ENCODE results near the gene CLSTN2.

The CLSTN2 gene

DNA sequence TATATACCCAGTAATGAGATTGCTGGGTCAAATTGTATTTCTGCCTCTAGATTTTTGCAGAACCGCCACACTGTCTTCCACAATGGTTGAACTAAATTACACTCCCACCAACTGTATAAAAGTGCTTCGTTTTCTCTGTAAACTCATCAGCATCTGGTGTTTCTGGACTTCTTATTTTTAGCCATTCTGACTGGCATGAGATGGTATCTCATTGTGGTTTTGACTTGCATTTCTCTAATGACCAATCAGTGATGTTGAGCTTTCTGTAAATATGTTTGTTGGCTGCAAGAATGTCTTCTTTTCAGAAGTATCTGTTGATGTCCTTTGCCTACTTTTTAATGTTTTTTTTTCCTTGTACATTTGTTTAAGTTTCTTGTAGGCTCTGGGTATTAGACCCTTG, 560.0 kb downstream of the CLSTN2 start:
- TF ChIP-seq, protein P1, sequence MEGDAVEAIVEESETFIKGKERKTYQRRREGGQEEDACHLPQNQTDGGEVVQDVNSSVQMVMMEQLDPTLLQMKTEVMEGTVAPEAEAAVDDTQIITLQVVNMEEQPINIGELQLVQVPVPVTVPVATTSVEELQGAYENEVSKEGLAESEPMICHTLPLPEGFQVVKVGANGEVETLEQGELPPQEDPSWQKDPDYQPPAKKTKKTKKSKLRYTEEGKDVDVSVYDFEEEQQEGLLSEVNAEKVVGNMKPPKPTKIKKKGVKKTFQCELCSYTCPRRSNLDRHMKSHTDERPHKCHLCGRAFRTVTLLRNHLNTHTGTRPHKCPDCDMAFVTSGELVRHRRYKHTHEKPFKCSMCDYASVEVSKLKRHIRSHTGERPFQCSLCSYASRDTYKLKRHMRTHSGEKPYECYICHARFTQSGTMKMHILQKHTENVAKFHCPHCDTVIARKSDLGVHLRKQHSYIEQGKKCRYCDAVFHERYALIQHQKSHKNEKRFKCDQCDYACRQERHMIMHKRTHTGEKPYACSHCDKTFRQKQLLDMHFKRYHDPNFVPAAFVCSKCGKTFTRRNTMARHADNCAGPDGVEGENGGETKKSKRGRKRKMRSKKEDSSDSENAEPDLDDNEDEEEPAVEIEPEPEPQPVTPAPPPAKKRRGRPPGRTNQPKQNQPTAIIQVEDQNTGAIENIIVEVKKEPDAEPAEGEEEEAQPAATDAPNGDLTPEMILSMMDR (IDR thresholded peaks at IDR 0.05; ENCODE audit: low read depth, low read length) = no peak
- in situ Hi-C loops (cut with HindIII; ENCODE audit: low sequenced_read_pairs) = no loop called here
- H3K4me3 ChIP-seq (ENCODE audit: low read depth, low read length) = no peak overlapping the region
- no peak for DNase-seq (ENCODE audit: low read depth, low spot score)

DNA sequence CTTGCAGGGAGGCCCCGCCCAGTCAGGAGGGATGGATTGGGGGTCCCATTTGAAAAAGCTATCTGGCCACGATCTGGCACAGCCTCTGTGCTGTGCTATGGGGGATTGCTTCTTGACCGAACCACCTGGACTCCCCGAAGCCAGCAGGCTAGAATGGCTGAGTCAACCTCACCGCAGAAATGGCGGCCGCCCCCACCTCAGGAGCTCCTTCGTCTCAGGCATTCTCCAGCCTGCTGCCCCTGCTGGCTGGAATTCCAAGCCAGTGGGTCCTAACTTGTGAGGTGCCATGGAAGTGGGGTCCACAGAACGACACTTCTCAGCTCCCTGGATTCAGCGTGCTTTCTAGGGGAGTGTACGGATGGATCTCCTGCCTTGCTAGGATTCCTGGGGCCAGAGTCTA, 562.3 kb downstream of the CLSTN2 start:
- DNase-seq (ENCODE audit: low read depth, low spot score) = no peak
- in situ Hi-C loops (cut with HindIII; ENCODE audit: low sequenced_read_pairs) = no loop called here
- no peak overlapping the region for H3K4me3 ChIP-seq (ENCODE audit: low read depth, low read length)
- TF ChIP-seq, protein P1 (IDR thresholded peaks at IDR 0.05; ENCODE audit: low read depth, low read length) = no peak

DNA sequence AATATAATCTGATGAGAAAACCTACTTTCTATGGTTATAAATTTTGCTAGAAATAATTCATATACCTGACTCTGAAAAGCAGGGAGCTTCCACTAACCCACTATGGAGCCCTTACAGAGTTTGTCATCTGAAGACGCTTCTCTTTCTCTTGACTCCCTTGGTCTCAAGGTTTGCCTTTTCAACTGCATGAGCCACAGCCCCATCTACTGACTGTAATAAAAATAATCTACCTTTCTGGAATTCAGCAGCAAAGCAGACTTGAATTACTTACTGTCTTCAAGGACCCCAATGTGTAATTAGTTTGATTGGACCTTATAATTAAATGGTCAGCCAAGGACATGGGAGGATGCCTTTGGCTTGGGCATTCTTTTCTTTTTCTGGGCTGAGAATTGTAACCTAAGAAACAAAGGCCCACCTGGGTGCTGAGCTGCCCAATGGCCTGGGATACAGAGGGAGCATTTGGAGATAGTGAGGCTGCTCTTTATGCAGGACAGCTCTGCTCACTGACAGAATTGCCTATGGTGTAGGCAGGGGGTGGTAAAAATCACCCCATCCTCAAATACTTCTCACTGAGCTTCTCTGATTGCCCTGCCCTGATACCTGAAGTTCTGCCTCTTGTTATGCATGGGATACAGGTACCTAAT, 564.3 kb downstream of the CLSTN2 start:
- peak; percentile 27 for DNase-seq (ENCODE audit: low read depth, low spot score)
- in situ Hi-C loops (cut with HindIII; ENCODE audit: low sequenced_read_pairs) = no loop called here
- TF ChIP-seq, protein P1 (IDR thresholded peaks at IDR 0.05; ENCODE audit: low read depth, low read length) = peak; percentile 32
- H3K4me3 ChIP-seq (ENCODE audit: low read depth, low read length) = no peak overlapping the region

DNA sequence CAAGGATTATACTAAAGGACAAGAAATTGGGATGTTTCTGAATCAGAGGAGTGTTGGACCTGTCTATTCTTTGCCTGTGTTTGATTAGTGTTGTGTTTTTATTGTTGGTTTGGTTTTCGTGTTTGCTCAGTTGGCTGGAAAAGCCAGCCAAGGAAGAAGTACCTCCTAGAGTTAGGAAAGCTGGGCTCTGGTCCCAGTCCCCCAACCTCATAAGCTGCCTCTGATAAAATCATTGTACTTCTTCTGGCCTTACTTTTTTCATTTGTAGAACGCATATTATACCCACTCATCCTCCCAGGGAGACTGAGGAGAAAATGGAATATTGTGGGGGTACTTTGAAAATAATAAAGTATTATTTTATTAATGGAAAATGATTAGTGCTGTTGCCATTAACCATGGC, 565.5 kb downstream of the CLSTN2 start:
- TF ChIP-seq, protein P1 (IDR thresholded peaks at IDR 0.05; ENCODE audit: low read depth, low read length) = no peak

DNA sequence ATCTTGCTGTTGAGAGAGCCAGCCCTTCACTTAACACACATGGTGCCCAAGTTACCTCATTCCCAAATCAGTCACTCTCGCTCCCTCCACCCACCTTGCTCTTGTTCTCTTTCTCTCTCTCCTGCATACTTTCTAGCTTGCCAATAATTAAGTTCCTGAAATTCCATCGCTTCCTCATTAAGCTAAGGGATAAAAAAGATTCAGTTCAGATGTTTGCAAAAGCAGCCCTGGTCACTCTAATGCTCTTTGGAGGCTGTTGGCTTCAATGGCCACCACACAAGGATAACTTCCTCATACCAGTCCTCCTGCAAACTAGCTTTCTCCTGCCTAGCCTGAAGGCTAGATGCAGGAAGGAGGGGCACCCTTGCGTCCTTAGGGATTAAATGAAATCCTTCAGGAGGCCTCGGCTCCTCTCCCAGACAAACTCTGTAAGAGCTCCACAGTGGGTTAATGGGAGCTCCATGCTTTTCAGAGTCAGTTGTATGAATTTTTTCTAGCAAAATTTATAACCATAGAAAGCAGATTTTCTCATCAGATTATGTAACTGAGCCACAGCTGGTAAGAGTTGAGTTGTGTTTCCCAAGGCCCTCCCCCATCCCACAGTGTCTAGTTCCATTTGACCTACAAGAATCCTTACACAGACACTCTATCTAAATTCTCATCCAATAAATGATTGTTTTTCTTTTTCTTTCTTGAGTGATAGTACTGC, 566.2 kb downstream of the CLSTN2 start:
- in situ Hi-C loops (cut with HindIII; ENCODE audit: low sequenced_read_pairs) = loop anchor here (10.0 kb wide), 1 partner anchor 516 kb away; no protein-coding TSS in a partner anchor
- DNase-seq (ENCODE audit: low read depth, low spot score) = no peak
- TF ChIP-seq, protein P1 (IDR thresholded peaks at IDR 0.05; ENCODE audit: low read depth, low read length) = no peak
- no peak overlapping the region for H3K4me3 ChIP-seq (ENCODE audit: low read depth, low read length)

More for the DNA sequence above, 565.5 kb downstream of the CLSTN2 start:
- in situ Hi-C loops (cut with HindIII; ENCODE audit: low sequenced_read_pairs) = loop anchor here (10.0 kb wide), 1 partner anchor 516 kb away; no protein-coding TSS in a partner anchor
- no peak overlapping the region for H3K4me3 ChIP-seq (ENCODE audit: low read depth, low read length)
- DNase-seq (ENCODE audit: low read depth, low spot score) = no peak

DNA sequence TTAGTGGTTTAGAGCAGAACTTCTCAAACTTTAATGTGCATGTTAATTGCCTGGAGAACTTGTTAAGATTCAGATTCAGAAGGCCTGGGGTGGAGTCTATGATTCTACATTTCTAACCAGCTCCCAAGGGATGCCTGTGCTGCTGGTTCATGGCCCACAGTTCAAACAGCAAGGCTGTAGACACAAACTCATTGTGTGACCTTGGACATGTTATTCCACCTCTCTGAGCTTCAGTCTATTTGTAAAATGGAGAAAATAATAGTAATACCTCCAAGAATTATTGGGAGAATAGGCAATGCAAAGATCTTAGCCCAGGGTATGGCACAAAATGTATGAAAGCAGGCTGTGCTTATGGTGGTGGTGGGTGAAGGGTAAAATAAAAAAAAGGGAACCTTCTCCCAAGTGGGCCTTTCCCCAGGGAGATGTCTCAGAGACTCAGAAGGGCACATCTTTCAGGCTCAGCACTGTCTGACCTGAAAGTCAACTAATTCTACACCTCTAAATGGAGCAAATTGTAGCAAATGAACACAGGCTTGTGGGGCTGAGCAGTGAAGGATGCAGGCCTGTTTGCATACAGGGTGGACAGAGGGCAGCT, 566.9 kb downstream of the CLSTN2 start:
- in situ Hi-C loops (cut with HindIII; ENCODE audit: low sequenced_read_pairs) = loop anchor here (10.0 kb wide), 1 partner anchor 517 kb away; no protein-coding TSS in a partner anchor
- TF ChIP-seq, protein P1 (IDR thresholded peaks at IDR 0.05; ENCODE audit: low read depth, low read length) = no peak
- H3K4me3 ChIP-seq (ENCODE audit: low read depth, low read length) = no peak overlapping the region
- no peak for DNase-seq (ENCODE audit: low read depth, low spot score)

Data from astrocyte of the spinal cord (primary cell).